H1 (cell line): ENCODE data around the gene ZNF629. TPM values are rescaled to one million over a fixed set of nuclear protein-coding genes. Genes with fewer than 3 reads are reported as not detected.

Source experiments
- EP300 ChIP-seq, 2 experiments: IDR thresholded peaks; 1 replicate in 1 of 2; 2 replicates in 1 of 2; pipeline ENCODE4 v1.6.1; 2011 to 2012; ENCODE audit warnings: low read depth in 2 of 2, low read length in 2 of 2, mild to moderate bottlenecking in 2 of 2, borderline replicate concordance in 1 of 2, inconsistent platforms in 1 of 2, moderate library complexity in 1 of 2
- RNF2 ChIP-seq: fragments of 200-900, 300-1000 bp; sonication (generic); IDR thresholded peaks from 2 replicates; pipeline ENCODE4 v1.7.1; 2016; ENCODE audit warnings: borderline replicate concordance, low read depth, mild to moderate bottlenecking, antibody characterized with exemption, low read length; ENCODE audit not compliant: poor library complexity, severe bottlenecking; ENCODE audit errors: missing control alignments
- polyA plus RNA-seq, 7 experiments: library from polyadenylated mRNA; depleted of rRNA in 3 of 7; stranded (reverse) in 5 of 7; unstranded in 2 of 7; fragments of >200 nt in 5 of 7; fragments of 200-250 nt in 2 of 7; gene quantifications; 1 replicate in 5 of 7; 2 replicates in 1 of 7; 4 replicates in 1 of 7; pipeline versions ENCODE4 v1.2.1 to v1.2.3, GENCODE V29; 2011 to 2013; ENCODE audit warnings: missing spikeins in 2 of 7, mixed read lengths in 2 of 7
- total RNA-seq: library from RNA; stranded (reverse); fragmentation: NEBNext Ultra II Directional; extraction: Animal tissue kit (Norgen Biotek cat#: 25700); gene quantifications from 2 replicates; pipeline ENCODE4 v1.2.1, GENCODE V29; 2021

The ZNF629 gene
- total and polyA plus RNA-seq, 2 of the 8 experiments (the other 6 are each of a cell fraction or from before 2014, with no cell fraction given): 11.0 to 19.5 TPM

DNA sequence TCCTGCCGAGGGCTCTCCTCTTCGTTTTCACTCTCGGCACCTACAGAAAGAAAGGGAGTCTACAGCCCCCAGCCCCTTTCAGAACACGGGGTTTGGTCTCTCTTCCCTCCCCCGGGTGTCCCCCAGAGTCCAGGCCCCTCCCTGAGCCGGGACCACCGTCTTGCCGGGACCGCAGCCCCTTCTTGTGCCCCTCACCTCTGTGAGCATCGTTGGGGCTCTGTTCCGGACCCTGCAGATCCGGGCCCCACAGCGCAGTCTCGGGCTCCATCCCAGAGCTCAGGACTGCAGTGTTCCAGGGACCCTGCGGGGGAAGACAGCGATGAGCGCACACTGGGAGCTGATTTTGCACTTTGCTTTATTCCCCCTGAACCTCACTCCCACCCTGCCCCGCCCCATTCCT is 2.8 kb downstream of the ZNF629 start (continued):
- TF ChIP-seq RNF2 (no peak), EP300 (IDR thresholded peaks at IDR 0.05; ENCODE audit: borderline replicate concordance in 1 of 2, low read depth in 2 of 2, low read length in 2 of 2) (no peak)
